HG02678 (cell line): ENCODE results near the gene NPM1.
A peak's percentile ranks its signal among the peaks of the same experiment; 100 is the strongest.

Experiments used
- ATAC-seq: cut with Tn5 transposase; IDR thresholded peaks from one replicate; pipeline ENCODE4 v1.9.1; 2021; ENCODE audit warnings: mild to moderate bottlenecking, moderate library complexity; ENCODE audit not compliant: unreplicated experiment

The NPM1 gene

GRCh38 chr5:171427318-171428167 is 39.9 kb downstream of the NPM1 start:
- no peak for ATAC-seq

- ATAC-seq: no peak
Measured at GRCh38 chr5:171428168-171428696, 40.6 kb downstream of the NPM1 start.

- no peak for ATAC-seq
Measured at GRCh38 chr5:171428809-171429542, 41.3 kb downstream of the NPM1 start.

GRCh38 chr5:171429543-171429910 is 41.9 kb downstream of the NPM1 start:
- ATAC-seq: no peak

GRCh38 chr5:171431251-171431777 is 43.7 kb downstream of the NPM1 start:
- ATAC-seq: no peak

- no peak for ATAC-seq
Measured at GRCh38 chr5:171432076-171432475, 44.4 kb downstream of the NPM1 start.

- ATAC-seq: no peak
Measured at GRCh38 chr5:171432583-171433351, 45.1 kb downstream of the NPM1 start.

GRCh38 chr5:171433352-171433698 is 45.7 kb downstream of the NPM1 start:
- no peak for ATAC-seq

- ATAC-seq: no peak
Measured at GRCh38 chr5:171433982-171434676, 46.5 kb downstream of the NPM1 start.

GRCh38 chr5:171434874-171435273 is 47.2 kb downstream of the NPM1 start:
- ATAC-seq: no peak

- ATAC-seq: no peak
Measured at GRCh38 chr5:171435908-171436307, 48.3 kb downstream of the NPM1 start.

GRCh38 chr5:171436804-171437285 is 49.2 kb downstream of the NPM1 start:
- no peak for ATAC-seq

GRCh38 chr5:171437286-171437821 is 49.7 kb downstream of the NPM1 start:
- ATAC-seq: no peak

- no peak for ATAC-seq
Measured at GRCh38 chr5:171438738-171439137, 51.1 kb downstream of the NPM1 start.

GRCh38 chr5:171441246-171441791 is 53.7 kb downstream of the NPM1 start:
- no peak for ATAC-seq

GRCh38 chr5:171442287-171443042 is 54.8 kb downstream of the NPM1 start:
- peak; percentile 50 for ATAC-seq

- no peak for ATAC-seq
Measured at GRCh38 chr5:171444582-171444981, 56.9 kb downstream of the NPM1 start.

GRCh38 chr5:171445644-171446516 is 58.2 kb downstream of the NPM1 start:
- ATAC-seq: no peak
